GM21576 (cell line): ENCODE results near the gene ERC1.
"Not testable (repeated sequence)": the region's sequence is repeated elsewhere in the genome, so short reads cannot be mapped to it uniquely, and the experiment has no call there.

Source experiments
- ATAC-seq: cut with Tn5 transposase; IDR thresholded peaks from one replicate; pipeline ENCODE4 v1.9.1; 2021; ENCODE audit warnings: mild to moderate bottlenecking, moderate library complexity; ENCODE audit not compliant: unreplicated experiment

Gene ERC1

GRCh38 chr12:1346126-1346525, 355.1 kb downstream of the ERC1 start:
- ATAC-seq, result no peak

GRCh38 chr12:1347294-1347693, 356.3 kb downstream of the ERC1 start:
- no peak for ATAC-seq

GRCh38 chr12:1348606-1349005, 357.6 kb downstream of the ERC1 start:
- no peak for ATAC-seq

GRCh38 chr12:1350055-1350933, 359.3 kb downstream of the ERC1 start:
- no peak for ATAC-seq

GRCh38 chr12:1350934-1351240, 359.9 kb downstream of the ERC1 start:
- no peak for ATAC-seq

- no peak for ATAC-seq
Observed at GRCh38 chr12:1351926-1352325, 360.9 kb downstream of the ERC1 start.

- ATAC-seq, result no peak
Observed at GRCh38 chr12:1353451-1353850, 362.4 kb downstream of the ERC1 start.

GRCh38 chr12:1355396-1355795, 364.4 kb downstream of the ERC1 start:
- ATAC-seq, result no peak

- ATAC-seq, result not testable (repeated sequence)
Observed at GRCh38 chr12:1355871-1356270, 364.8 kb downstream of the ERC1 start.

- ATAC-seq, result no peak
Observed at GRCh38 chr12:1356285-1356684, 365.3 kb downstream of the ERC1 start.

- ATAC-seq, result no peak
Observed at GRCh38 chr12:1357171-1357570, 366.1 kb downstream of the ERC1 start.

GRCh38 chr12:1357711-1358110, 366.7 kb downstream of the ERC1 start:
- no peak for ATAC-seq

- no peak for ATAC-seq
Observed at GRCh38 chr12:1360441-1361210, 369.6 kb downstream of the ERC1 start.

GRCh38 chr12:1362143-1362662, 371.2 kb downstream of the ERC1 start:
- ATAC-seq, result no peak

GRCh38 chr12:1365703-1366102, 374.7 kb downstream of the ERC1 start:
- ATAC-seq, result no peak

GRCh38 chr12:1367331-1368291, 376.6 kb downstream of the ERC1 start:
- no peak for ATAC-seq

- no peak for ATAC-seq
Observed at GRCh38 chr12:1369460-1369859, 378.4 kb downstream of the ERC1 start.

GRCh38 chr12:1369938-1370500, 379.0 kb downstream of the ERC1 start:
- no peak for ATAC-seq

GRCh38 chr12:1373901-1374735, 383.1 kb downstream of the ERC1 start:
- ATAC-seq, result no peak

GRCh38 chr12:1375323-1375722, 384.3 kb downstream of the ERC1 start:
- no peak for ATAC-seq
